PC-3 (cell line): ENCODE data around the gene SIGLECL1. TPM values are rescaled to one million over a fixed set of nuclear protein-coding genes. Genes with fewer than 3 reads are reported as not detected.
A peak's percentile ranks its signal among the peaks of the same experiment; 100 is the strongest.

Source experiments
- ATAC-seq: fragments of 200-7000 bp; cut with Tn5 transposase; 2 replicates; pipeline ENCODE4 v1.9.1; 2020; ENCODE audit warnings: mild to moderate bottlenecking, moderate library complexity
- BruUV-seq: library from RNA; stranded (reverse); fragments of 400-500 nt; replicated peaks from 2 replicates; lab custom pipeline; 2021; lab: Mats Ljungman, UMichigan
- CTCF ChIA-PET: fragments of 300-600 bp; sonication (Branson Sonifier 250); formaldehyde crosslinking; loops from one replicate; lab custom pipeline; 2022; ENCODE audit warnings: antibody characterized with exemption; lab: Charles Lee
- POLR2A ChIA-PET: fragments of 300-600 bp; sonication (Branson Sonifier 250); formaldehyde crosslinking; loops from one replicate; lab custom pipeline; 2022; ENCODE audit warnings: antibody characterized with exemption; ENCODE audit not compliant: unreplicated experiment; lab: Charles Lee
- DNase-seq: peaks from one replicate; pipeline ENCODE4 v3.0.0-alpha.2; 2015
- H2AFZ ChIP-seq: fragments of 300-600 bp; sonication (generic); 2 replicates; pipeline ENCODE4 v1.6.0; 2016; ENCODE audit warnings: antibody characterized with exemption, low read length
- H3F3A ChIP-seq: fragments of 300-600 bp; sonication (generic); one replicate; pipeline ENCODE4 v1.6.0; 2017; ENCODE audit warnings: antibody characterized with exemption, low read length, control low read depth, mild to moderate bottlenecking; ENCODE audit not compliant: unreplicated experiment
- H3K27ac ChIP-seq: fragments of 300-600 bp; sonication (generic); 2 replicates; pipeline ENCODE4 v1.5.1; 2016; ENCODE audit warnings: mild to moderate bottlenecking, low read length
- H3K27me3 ChIP-seq: fragments of 300-600 bp; sonication (generic); 2 replicates; pipeline ENCODE4 v1.6.1; 2016; ENCODE audit warnings: low read length, mixed read lengths
- H3K36me3 ChIP-seq: fragments of 300-600 bp; sonication (generic); 2 replicates; pipeline ENCODE4 v1.6.1; 2016; ENCODE audit warnings: low read depth, mixed run types, low read length, mixed read lengths
- H3K4me1 ChIP-seq: fragments of 300-600 bp; sonication (generic); 2 replicates; pipeline ENCODE4 v1.5.1; 2016; ENCODE audit warnings: low read length; ENCODE audit not compliant: insufficient read depth
- H3K4me2 ChIP-seq: fragments of 300-600 bp; sonication (generic); 2 replicates; pipeline ENCODE4 v1.6.0; 2016; ENCODE audit warnings: low read length
- H3K4me3 ChIP-seq: fragments of 300-600 bp; sonication (generic); 2 replicates; pipeline ENCODE4 v1.5.1; 2016; ENCODE audit warnings: mild to moderate bottlenecking, low read length, mixed read lengths
- H3K79me2 ChIP-seq: fragments of 300-600 bp; sonication (generic); 2 replicates; pipeline ENCODE4 v1.6.1; 2017; ENCODE audit warnings: low read length, mixed read lengths
- H3K9ac ChIP-seq: fragments of 300-600 bp; sonication (generic); 2 replicates; pipeline ENCODE4 v1.6.0; 2016; ENCODE audit warnings: mild to moderate bottlenecking, low read length
- H3K9me2 ChIP-seq: fragments of 300-600 bp; sonication (generic); replicated peaks from 2 replicates; pipeline ENCODE4 v1.6.1; 2016; ENCODE audit warnings: mixed run types, low read length, mixed read lengths
- H3K9me3 ChIP-seq: fragments of 300-600 bp; sonication (generic); 2 replicates; pipeline ENCODE4 v1.6.1; 2016; ENCODE audit warnings: low read length, mixed read lengths
- H4K20me1 ChIP-seq: fragments of 300-600 bp; sonication (generic); 2 replicates; pipeline ENCODE4 v1.6.1; 2016; ENCODE audit warnings: low read length, mixed read lengths
- EZH2 ChIP-seq: fragments of 300-600 bp; sonication (generic); IDR thresholded peaks from one replicate; pipeline ENCODE4 v1.6.1; 2017; ENCODE audit warnings: antibody characterized with exemption, mild to moderate bottlenecking, low read length; ENCODE audit not compliant: unreplicated experiment
- EZH2phosphoT487 ChIP-seq: fragments of 300-600 bp; sonication (generic); IDR thresholded peaks from 2 replicates; pipeline ENCODE4 v1.6.1; 2018; ENCODE audit warnings: mild to moderate bottlenecking, antibody characterized with exemption, low read length, borderline replicate concordance
- intact Hi-C: fragments of 100-400 bp; cut with micrococcal nuclease; formaldehyde crosslinking; loops from 2 replicates; pipeline ENCODE4 v1.9.0; 2023
- total RNA-seq: library from RNA; depleted of rRNA; stranded (reverse); fragments of >200 nt; gene quantifications from 2 replicates; pipeline ENCODE4 v1.2.3, GENCODE V29; 2014
- TF ChIP-seq, protein P1 (sequence below): fragments of 300-600 bp; sonication (generic); conservative IDR thresholded peaks from 2 replicates; pipeline ENCODE4 v1.5.1; 2017; ENCODE audit warnings: antibody characterized with exemption, low read depth, mild to moderate bottlenecking, low read length

Gene SIGLECL1
- total RNA-seq, 1 experiment from 2014 or later: not detected

DNA sequence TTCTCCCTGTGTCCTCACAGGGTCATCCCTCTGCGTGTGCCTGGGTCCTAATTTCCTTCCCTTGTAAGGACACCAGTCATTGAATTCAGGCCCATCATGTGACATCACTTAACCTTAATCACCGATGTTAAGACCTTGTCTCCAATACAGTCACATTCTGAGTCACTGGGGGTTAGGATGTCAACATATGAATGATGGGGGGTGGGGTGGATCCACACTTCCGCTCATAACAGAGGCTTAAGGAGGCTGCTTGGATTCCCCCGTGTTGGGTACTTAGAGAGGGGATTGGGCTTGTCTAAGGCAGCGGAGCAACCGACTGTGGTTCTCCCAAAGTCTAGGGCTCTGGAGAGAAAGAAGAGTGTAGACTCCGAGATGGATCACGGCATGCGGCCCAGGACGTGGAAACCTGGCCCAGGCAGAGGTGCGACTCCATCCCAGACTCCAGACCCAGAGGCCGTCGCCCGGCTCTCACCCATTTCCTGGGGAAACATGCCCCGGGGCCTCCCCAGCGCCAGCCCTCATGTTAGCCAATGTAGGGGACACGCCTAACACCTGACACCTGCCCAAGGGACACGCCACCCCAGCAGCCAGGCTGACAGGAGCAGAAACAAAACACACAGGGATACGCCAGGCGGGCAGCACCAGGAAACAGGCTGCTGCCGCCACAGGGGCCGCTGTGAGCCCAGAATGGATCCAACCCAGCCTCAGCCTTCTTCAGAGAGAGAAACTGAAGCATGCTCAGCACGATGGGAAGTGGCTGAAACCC is 43.5 kb downstream of the SIGLECL1 start:
- H3K4me3 ChIP-seq: no peak overlapping the region
- H3K36me3 ChIP-seq: no peaks in the 10 kb centered on the region
- CTCF ChIA-PET: no interaction called here
- intact Hi-C loops: no loop called here
- no peaks in the 10 kb centered on the region for H3F3A ChIP-seq
- H3K27ac ChIP-seq: no peak overlapping the region
- H3K79me2 ChIP-seq: no peaks in the 10 kb centered on the region
- H3K4me2 ChIP-seq: no peak overlapping the region
- no peaks in the 10 kb centered on the region for H3K4me1 ChIP-seq
- TF ChIP-seq EZH2phosphoT487: no peak
- TF ChIP-seq, protein P1, sequence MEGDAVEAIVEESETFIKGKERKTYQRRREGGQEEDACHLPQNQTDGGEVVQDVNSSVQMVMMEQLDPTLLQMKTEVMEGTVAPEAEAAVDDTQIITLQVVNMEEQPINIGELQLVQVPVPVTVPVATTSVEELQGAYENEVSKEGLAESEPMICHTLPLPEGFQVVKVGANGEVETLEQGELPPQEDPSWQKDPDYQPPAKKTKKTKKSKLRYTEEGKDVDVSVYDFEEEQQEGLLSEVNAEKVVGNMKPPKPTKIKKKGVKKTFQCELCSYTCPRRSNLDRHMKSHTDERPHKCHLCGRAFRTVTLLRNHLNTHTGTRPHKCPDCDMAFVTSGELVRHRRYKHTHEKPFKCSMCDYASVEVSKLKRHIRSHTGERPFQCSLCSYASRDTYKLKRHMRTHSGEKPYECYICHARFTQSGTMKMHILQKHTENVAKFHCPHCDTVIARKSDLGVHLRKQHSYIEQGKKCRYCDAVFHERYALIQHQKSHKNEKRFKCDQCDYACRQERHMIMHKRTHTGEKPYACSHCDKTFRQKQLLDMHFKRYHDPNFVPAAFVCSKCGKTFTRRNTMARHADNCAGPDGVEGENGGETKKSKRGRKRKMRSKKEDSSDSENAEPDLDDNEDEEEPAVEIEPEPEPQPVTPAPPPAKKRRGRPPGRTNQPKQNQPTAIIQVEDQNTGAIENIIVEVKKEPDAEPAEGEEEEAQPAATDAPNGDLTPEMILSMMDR: no peak
- TF ChIP-seq EZH2: no peak
- 0 out of 2 replicates have a peak, but pooled peaks cover 6% of the 10 kb centered on the region for H3K9me2 ChIP-seq
- no peak overlapping the region for H2AFZ ChIP-seq
- H4K20me1 ChIP-seq: no peaks in the 10 kb centered on the region
- no peaks in the 10 kb centered on the region for H3K9me3 ChIP-seq
- ATAC-seq: no peak
- no TSS peak for BruUV-seq
- DNase-seq: peak; percentile 14
- no peak overlapping the region for H3K9ac ChIP-seq
- POLR2A ChIA-PET: no interaction called here
- H3K27me3 ChIP-seq: peaks cover 89% of the 10 kb centered on the region

- Histone ChIP-seq H3K4me1 (no peaks in the 10 kb centered on the region), H3K9ac (no peak overlapping the region), H2AFZ (no peak overlapping the region), H3K36me3 (no peaks in the 10 kb centered on the region), H3K79me2 (no peaks in the 10 kb centered on the region), H3K4me3 (no peak overlapping the region), H3K9me3 (no peaks in the 10 kb centered on the region), H3K9me2 (0 out of 2 replicates have a peak, but pooled peaks cover 6% of the 10 kb centered on the region), H3F3A (no peaks in the 10 kb centered on the region), H3K27ac (no peak overlapping the region), H3K27me3 (peaks cover 84% of the 10 kb centered on the region), H3K4me2 (no peak overlapping the region), H4K20me1 (no peaks in the 10 kb centered on the region)
- TF ChIP-seq EZH2: no peak
- TF ChIP-seq EZH2phosphoT487: no peak
- TF ChIP-seq, protein P1: no peak
- BruUV-seq: no TSS peak
- ATAC-seq: no peak
- ChIA-PET POLR2A (no interaction called here), CTCF (no interaction called here)
- intact Hi-C loops: no loop called here
- DNase-seq: no peak
Observed at GRCh38 chr19:51294977-51295375, 44.1 kb downstream of the SIGLECL1 start.
